Peyer's patch (tissue), 4 donors: ENCODE data around the gene CRTC1. TPM values are rescaled to one million over a fixed set of nuclear protein-coding genes. Genes with fewer than 3 reads are reported as not detected.

Experiments
- DNase-seq, 3 donors: peaks; one replicate each; pipeline ENCODE4 v3.0.0-alpha.2; 2017 to 2019
- H3K27ac ChIP-seq, 4 donors: fragments of 200-600 bp; sonication (generic); one replicate each; pipeline ENCODE4 v1.5.1; 2016 to 2019
- H3K27me3 ChIP-seq, 2 donors: fragments of 200-600 bp; sonication (generic); one replicate each; pipeline ENCODE4 v1.5.1; 2019
- H3K36me3 ChIP-seq, 3 donors: fragments of 200-600 bp; sonication (generic); one replicate each; pipeline ENCODE4 v1.5.1; 2016 to 2019
- H3K4me1 ChIP-seq, 4 donors: fragments of 200-600 bp; sonication (generic); one replicate each; pipeline ENCODE4 v1.5.1; 2016 to 2019
- H3K4me3 ChIP-seq, 4 donors: fragments of 200-600 bp; sonication (generic); 1 replicate in 3 of 4; 2 replicates in 1 of 4; pipeline ENCODE4 v1.5.1; 2016 to 2019; ENCODE audit warnings: mild to moderate bottlenecking in 1 of 4
- H3K9me3 ChIP-seq, 4 donors: fragments of 200-600 bp; sonication (generic); one replicate each; pipeline ENCODE4 v1.5.1; 2016 to 2019; ENCODE audit warnings: mild to moderate bottlenecking in 1 of 4
- CTCF ChIP-seq, 6 experiments: fragments of 450-650 bp in 4 of 6; fragments of 200-600 bp in 2 of 6; sonication (generic) in 1 of 6; IDR thresholded peaks; one replicate each; pipeline ENCODE4 v1.5.1; 2017 to 2019; ENCODE audit warnings: antibody characterized with exemption in 6 of 6, mild to moderate bottlenecking in 3 of 6, moderate library complexity in 1 of 6
- POLR2A ChIP-seq, 2 donors: fragments of 450-650 bp; IDR thresholded peaks; one replicate each; pipeline ENCODE4 v1.5.1; 2017; ENCODE audit warnings: antibody characterized with exemption in 2 of 2, mild to moderate bottlenecking in 2 of 2, moderate library complexity in 2 of 2
- total RNA-seq, 4 donors: library from RNA; depleted of rRNA; stranded (reverse); fragments of >200 nt; gene quantifications; one replicate each; pipeline ENCODE4 v1.1.0, GENCODE V29; 2016

Gene CRTC1
- total RNA-seq, 4 donors from 2014 or later = 5.1 to 21.5 (median 9.4) TPM

GRCh38 chr19:18670312-18670711 lies 13.2 kb upstream of the CRTC1 start:
- H3K4me3 ChIP-seq = no peak overlapping the region
- no peaks in the 10 kb centered on the region for H3K9me3 ChIP-seq
- no peaks in the 10 kb centered on the region for H3K4me1 ChIP-seq
- no peaks in the 10 kb centered on the region for H3K27me3 ChIP-seq
- DNase-seq = no peak
- no peak for TF ChIP-seq POLR2A (IDR thresholded peaks at IDR 0.05)
- no peak overlapping the region for H3K27ac ChIP-seq
- H3K36me3 ChIP-seq = peaks cover 0 to 25% (median 0%) of the 10 kb centered on the region in 3 donors

GRCh38 chr19:18671303-18672043 lies 12.0 kb upstream of the CRTC1 start:
- Histone ChIP-seq H3K27ac (no peak overlapping the region), H3K4me1 (no peaks in the 10 kb centered on the region), H3K36me3 (peaks cover 0 to 25% (median 0%) of the 10 kb centered on the region in 3 donors), H3K4me3 (no peak overlapping the region), H3K27me3 (no peaks in the 10 kb centered on the region), H3K9me3 (no peaks in the 10 kb centered on the region)
- TF ChIP-seq POLR2A (IDR thresholded peaks at IDR 0.05) (no peak), CTCF (IDR thresholded peaks at IDR 0.05) (no peak)
- DNase-seq = no peak

GRCh38 chr19:18672044-18672451 lies 11.4 kb upstream of the CRTC1 start:
- Histone ChIP-seq H3K9me3 (no peaks in the 10 kb centered on the region), H3K27me3 (no peaks in the 10 kb centered on the region), H3K4me1 (no peaks in the 10 kb centered on the region), H3K4me3 (no peak overlapping the region), H3K36me3 (peaks cover 0 to 25% (median 0%) of the 10 kb centered on the region in 3 donors), H3K27ac (no peak overlapping the region)
- no peak for DNase-seq
- TF ChIP-seq CTCF (IDR thresholded peaks at IDR 0.05) (no peak), POLR2A (IDR thresholded peaks at IDR 0.05) (no peak)

GRCh38 chr19:18672606-18673337 lies 10.7 kb upstream of the CRTC1 start:
- Histone ChIP-seq H3K27me3 (no peaks in the 10 kb centered on the region), H3K36me3 (peaks cover 0 to 20% (median 0%) of the 10 kb centered on the region in 3 donors), H3K4me1 (peaks cover 0 to 3% (median 0%) of the 10 kb centered on the region in 4 donors), H3K4me3 (no peak overlapping the region), H3K27ac (no peak overlapping the region), H3K9me3 (no peaks in the 10 kb centered on the region)
- DNase-seq = no peak
- TF ChIP-seq POLR2A (IDR thresholded peaks at IDR 0.05) (no peak), CTCF (IDR thresholded peaks at IDR 0.05) (peak in 1 of 6 experiments; percentile 16)

GRCh38 chr19:18674616-18675015 lies 8.9 kb upstream of the CRTC1 start:
- TF ChIP-seq CTCF (IDR thresholded peaks at IDR 0.05) (no peak), POLR2A (IDR thresholded peaks at IDR 0.05) (no peak)

GRCh38 chr19:18675779-18676178 lies 7.7 kb upstream of the CRTC1 start:
- Histone ChIP-seq H3K4me3 (no peak overlapping the region), H3K27ac (no peak overlapping the region), H3K36me3 (no peaks in the 10 kb centered on the region), H3K27me3 (no peaks in the 10 kb centered on the region), H3K9me3 (no peaks in the 10 kb centered on the region), H3K4me1 (peaks cover 0 to 12% (median 0%) of the 10 kb centered on the region in 4 donors)
- TF ChIP-seq CTCF (IDR thresholded peaks at IDR 0.05) = peak in 3 of 6 experiments; percentile 13 to 31 (median 25)
- TF ChIP-seq POLR2A (IDR thresholded peaks at IDR 0.05) = no peak
- DNase-seq = no peak

More at GRCh38 chr19:18674616-18675015, 8.9 kb upstream of the CRTC1 start:
- no peaks in the 10 kb centered on the region for H3K27me3 ChIP-seq
- H3K4me1 ChIP-seq = peaks cover 0 to 12% (median 0%) of the 10 kb centered on the region in 4 donors
- no peak for DNase-seq
- H3K9me3 ChIP-seq = no peaks in the 10 kb centered on the region
- no peak overlapping the region for H3K4me3 ChIP-seq
- peaks cover 0 to 2% (median 0%) of the 10 kb centered on the region in 3 donors for H3K36me3 ChIP-seq
- H3K27ac ChIP-seq = no peak overlapping the region
